Fibroblast of skin of left biceps (primary cell): Measurements from ENCODE around the gene TRMU.
"Not testable (repeated sequence)": the region's sequence is repeated elsewhere in the genome, so short reads cannot be mapped to it uniquely, and the experiment has no call there.

Experiments
- DNase-seq, 2 experiments: peaks; one replicate each; pipeline ENCODE4 v3.0.0-alpha.2; 2013; ENCODE audit warnings: low read depth in 2 of 2

The TRMU gene

GRCh38 chr22:46299101-46299500, 36.4 kb upstream of the TRMU start:
- no peak for DNase-seq

GRCh38 chr22:46300491-46300890, 35.0 kb upstream of the TRMU start:
- DNase-seq: no peak

GRCh38 chr22:46303347-46303965, 32.1 kb upstream of the TRMU start:
- DNase-seq: no peak

- no peak for DNase-seq
These were observed 27.1 kb upstream of the TRMU start for GRCh38 chr22:46308283-46308988.

- DNase-seq: no peak
These were observed 25.9 kb upstream of the TRMU start for GRCh38 chr22:46309526-46310085.

- DNase-seq: no peak
These were observed 23.5 kb upstream of the TRMU start for GRCh38 chr22:46312056-46312455.

- DNase-seq: not testable (repeated sequence)
These were observed 22.7 kb upstream of the TRMU start for GRCh38 chr22:46312848-46313247.

- DNase-seq: no peak
These were observed 19.5 kb upstream of the TRMU start for GRCh38 chr22:46315976-46316375.

GRCh38 chr22:46317646-46318045, 17.9 kb upstream of the TRMU start:
- DNase-seq: no peak

GRCh38 chr22:46318576-46318975, 16.9 kb upstream of the TRMU start:
- no peak for DNase-seq

GRCh38 chr22:46319319-46319718, 16.2 kb upstream of the TRMU start:
- no peak for DNase-seq

- DNase-seq: no peak
These were observed 15.3 kb upstream of the TRMU start for GRCh38 chr22:46320166-46320710.

- DNase-seq: no peak
These were observed 14.7 kb upstream of the TRMU start for GRCh38 chr22:46320716-46321386.

GRCh38 chr22:46322711-46323110, 12.8 kb upstream of the TRMU start:
- no peak for DNase-seq

- no peak for DNase-seq
These were observed 12.4 kb upstream of the TRMU start for GRCh38 chr22:46323162-46323561.

GRCh38 chr22:46326066-46326680, 9.3 kb upstream of the TRMU start:
- DNase-seq: no peak

- DNase-seq: no peak
These were observed 7.6 kb upstream of the TRMU start for GRCh38 chr22:46327691-46328465.

- DNase-seq: no peak
These were observed 6.7 kb upstream of the TRMU start for GRCh38 chr22:46328797-46329196.

GRCh38 chr22:46329616-46330015, 5.9 kb upstream of the TRMU start:
- no peak for DNase-seq

GRCh38 chr22:46330426-46330825, 5.1 kb upstream of the TRMU start:
- DNase-seq: no peak

GRCh38 chr22:46331496-46331895, 4.0 kb upstream of the TRMU start:
- no peak for DNase-seq
